ENCODE data around the gene SLC4A5.

SLC4A5 gene

DNA sequence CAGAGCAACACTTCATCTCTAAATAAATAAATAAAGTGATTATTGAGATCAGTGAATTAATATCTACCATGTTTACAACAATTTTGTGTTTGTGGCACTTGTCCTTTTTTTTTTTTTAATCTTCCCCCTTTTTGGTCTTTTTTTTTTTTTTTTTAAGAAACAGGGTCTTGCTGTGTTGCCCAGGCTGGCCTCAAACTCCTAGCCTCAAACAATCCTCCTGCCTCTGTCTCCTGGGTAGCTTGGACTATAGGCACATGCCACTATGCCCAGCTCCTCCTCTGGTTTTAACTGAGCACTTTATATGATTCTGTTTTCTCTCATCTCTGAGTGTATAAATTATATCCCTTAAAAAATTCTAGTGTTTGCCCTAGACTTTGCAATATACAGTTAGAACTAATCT lies 30.3 kb downstream of the SLC4A5 start:
- DNase-seq = no peak

DNA sequence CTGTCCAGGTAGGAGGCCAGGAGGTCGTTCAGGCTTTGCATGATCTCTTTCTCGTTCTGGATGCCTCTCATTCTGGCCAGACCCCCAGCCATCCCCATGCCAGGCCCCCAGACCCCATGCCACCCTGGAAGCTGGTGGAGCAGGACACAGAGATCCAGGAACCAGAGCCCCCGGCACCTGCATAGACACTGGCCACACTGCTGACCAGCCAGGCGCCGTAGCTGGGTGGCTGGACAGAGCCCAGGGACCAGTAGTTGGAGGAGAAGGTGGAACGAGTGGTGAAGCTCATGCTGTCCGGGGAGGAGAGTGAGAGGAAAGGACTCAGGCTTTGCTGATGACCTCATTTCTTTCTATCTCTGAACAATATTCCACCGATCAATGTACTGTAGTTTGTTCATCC lies 35.5 kb downstream of the SLC4A5 start:
- no peak for DNase-seq

DNA sequence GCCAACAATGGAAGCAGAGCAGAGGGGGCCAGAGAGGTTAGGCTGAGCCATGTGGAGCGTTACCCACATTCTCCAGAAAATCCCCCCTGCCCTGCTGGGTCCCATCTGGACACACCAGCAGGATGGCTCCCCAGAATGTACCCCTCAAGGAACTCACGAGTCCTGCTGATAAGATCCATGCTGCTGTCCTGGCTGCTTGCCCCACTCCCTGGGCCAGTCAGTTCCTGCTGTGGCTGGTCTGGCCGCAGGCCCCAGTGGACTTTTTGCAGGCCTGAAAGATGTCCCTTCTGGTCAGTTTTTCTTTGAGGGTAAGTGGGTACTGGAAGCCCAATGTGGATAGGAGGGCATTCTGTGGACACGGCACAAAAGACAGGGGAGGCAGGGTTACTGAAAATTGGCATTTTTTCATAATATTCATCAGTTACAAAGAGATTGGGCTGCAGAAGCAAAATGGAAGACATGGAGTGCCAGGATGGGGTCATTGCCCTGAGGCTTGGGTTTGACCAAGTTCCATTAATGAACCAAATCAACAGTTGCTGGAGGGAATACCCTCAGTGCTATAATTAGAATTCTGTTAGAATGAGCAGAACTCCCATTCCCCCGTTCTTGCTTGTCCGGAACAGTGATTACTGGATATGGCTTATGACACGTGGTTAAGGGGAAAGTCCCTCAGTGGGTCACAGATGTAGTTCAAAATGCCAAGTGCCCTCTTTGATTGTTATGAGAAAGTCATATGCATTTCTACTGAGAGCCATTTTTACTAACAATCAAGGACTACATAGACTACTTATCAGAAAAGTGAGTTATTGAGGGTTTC lies 38.7 kb downstream of the SLC4A5 start:
- DNase-seq = no peak

GRCh38 chr2:74302865-74303264 lies 40.4 kb downstream of the SLC4A5 start:
- no peak for DNase-seq

DNA sequence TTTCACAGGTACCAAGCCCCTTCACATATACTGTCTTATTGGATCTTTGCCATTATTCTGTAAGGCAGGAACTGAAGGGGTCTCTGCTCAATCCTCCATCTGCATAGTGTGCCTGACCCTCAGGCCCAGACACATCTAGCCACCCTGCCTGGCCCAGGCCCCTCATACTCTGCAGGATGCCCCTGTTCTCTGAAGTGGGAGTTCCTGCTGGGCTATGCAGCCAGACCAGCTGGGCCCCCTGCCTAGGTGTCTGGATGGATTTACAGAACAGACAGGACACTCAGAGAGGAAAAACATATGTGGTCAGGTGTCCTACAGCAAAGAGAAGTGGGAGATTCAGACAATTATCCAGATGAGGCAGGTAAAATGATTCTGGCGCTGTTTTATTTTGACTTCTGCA lies 42.0 kb downstream of the SLC4A5 start:
- no peak for DNase-seq

DNA sequence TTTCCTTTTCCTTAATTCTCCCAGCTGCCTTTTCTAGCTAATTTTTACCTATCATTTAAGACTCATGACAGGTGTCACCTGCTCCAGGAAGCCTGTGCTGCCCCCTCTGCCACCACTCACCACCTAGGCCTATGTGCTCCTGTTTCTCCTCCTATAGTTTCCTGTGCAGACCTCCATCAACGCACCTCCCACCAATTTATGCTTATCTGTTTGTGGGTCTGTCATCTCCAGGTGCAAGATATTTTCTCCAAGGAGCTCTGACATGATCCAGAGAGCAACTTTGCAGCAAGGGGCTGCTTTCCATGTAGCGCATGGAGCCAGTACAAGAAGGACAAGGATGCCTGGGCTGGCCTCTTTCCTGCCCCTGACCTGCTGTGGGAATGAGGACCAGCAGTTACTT lies 42.7 kb downstream of the SLC4A5 start:
- DNase-seq = no peak

- no peak for DNase-seq
Measured at GRCh38 chr2:74297950-74298349, 45.3 kb downstream of the SLC4A5 start.

DNA sequence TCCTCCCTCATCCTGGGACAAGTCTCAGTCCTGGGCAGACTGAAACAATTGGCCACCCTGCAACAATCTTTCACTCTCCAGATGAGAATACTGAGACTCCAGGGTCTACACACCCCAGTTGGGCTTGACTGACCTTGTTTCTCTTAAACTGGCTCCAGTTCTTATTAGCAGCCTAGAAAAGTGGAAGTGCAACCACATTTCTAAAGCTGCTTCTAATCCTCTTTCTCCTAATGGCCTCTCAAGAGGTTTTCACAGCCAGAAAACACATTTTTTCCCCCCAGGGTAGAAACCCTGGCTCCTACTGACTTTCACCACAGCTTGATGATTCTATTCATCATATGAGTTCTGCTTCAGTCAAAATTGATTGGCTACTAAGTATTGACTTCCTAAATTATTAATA lies 45.8 kb downstream of the SLC4A5 start:
- DNase-seq = no peak

DNA sequence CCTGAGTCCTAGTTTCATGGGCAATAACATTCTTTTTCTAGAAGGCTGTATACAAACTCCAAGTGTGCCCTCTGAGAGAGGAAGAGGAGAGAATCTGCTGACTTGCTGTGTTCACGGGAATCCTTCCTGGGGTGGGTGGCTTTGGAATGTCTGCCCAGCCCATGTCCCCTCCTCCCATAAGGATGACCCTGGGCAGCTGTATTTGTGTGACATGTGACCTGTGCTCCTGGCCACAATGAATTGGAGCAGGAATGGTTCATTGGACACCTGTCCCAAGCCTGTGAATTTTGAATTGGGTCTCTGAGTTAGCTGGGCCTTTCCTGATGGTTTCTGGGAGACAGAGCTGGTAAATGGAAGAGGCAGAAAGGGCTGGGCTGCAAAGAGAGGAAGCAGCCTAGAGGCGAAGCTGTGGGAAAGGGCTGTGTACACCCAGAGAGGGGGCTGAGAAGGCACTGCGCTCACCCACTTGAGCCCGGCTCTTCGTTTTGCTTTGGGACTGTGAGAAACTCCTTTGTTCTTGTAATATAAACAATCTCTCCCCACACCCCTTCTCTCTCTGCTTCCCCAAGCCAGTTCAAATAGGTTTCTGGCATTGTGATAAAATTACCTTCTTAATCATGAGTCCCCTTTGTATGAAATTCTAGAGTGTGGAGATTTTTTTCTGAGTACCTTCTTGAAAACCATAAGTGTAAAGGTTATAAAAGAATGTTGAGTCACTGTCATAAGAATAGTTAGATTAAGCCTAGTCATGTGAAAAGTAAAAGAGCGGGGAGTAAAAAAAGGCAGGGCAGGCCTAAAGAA lies 49.8 kb downstream of the SLC4A5 start:
- DNase-seq = no peak

GRCh38 chr2:74292751-74293150 lies 50.5 kb downstream of the SLC4A5 start:
- no peak for DNase-seq

- DNase-seq = no peak
Measured at GRCh38 chr2:74291886-74292621, 51.2 kb downstream of the SLC4A5 start.

- DNase-seq = no peak
Measured at GRCh38 chr2:74291218-74291544, 52.0 kb downstream of the SLC4A5 start.

GRCh38 chr2:74290466-74291217 lies 52.6 kb downstream of the SLC4A5 start:
- peak; percentile 71 for DNase-seq

- no peak for DNase-seq
Measured at GRCh38 chr2:74290066-74290465, 53.1 kb downstream of the SLC4A5 start.

DNA sequence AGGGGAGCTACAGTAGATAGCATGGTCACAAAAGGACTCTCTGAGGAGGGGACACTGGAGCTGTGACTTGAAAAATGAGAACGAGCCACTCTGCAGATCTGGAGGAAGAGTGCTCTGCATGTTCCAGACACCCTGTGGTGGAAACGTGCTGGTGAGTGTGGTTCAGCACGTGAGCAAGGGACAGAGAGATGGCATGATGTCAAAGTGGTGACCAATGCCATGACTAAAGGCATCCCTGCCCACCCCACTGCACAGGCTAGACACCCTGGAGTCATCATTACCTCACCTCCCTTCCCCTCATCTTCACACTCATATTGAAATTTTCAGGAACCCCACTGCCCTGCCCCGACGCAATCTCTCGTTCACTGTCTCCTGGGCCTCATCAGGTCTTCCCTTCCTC lies 56.5 kb downstream of the SLC4A5 start:
- DNase-seq = no peak

DNA sequence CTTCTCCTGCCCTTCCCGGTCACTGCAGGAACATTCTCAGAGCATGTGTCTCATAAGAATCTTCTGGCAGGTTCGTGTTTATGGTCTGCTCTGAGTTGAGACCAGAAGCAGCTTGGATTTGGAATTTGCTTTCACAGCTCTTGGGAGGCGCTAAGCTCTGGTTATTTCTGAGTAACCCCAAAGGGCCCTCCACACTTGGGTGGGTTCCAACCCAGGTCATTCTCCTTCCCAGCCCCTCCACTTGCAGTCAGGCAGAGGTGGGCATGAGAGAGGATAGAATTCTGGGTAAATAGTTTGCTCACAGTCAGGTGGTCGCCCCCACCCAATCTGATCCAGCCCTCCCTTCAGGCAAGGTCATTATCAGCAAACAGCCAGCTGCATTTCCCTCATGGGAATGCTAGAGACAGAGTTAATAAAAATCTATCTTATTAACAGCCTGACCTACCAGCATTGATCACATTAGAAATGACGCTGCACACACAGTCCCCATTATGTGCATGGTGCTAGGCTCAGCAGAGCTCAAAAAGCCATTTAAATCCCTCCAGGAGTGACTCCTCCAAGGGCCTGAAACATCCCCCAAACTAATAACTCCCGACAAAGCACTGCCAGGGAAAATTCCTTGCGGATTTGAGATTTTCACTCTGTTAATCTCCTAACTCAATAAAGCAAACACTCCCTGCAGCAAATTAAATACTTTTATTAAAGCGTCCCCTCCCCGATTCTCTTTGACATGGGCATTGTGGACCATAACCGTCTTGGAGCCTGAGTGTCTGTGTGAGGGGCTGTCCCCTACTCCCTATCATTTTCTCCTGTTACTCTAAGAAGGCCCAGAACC lies 61.9 kb downstream of the SLC4A5 start:
- DNase-seq = no peak

- no peak for DNase-seq
Measured at GRCh38 chr2:74278694-74279093, 64.5 kb downstream of the SLC4A5 start.

- no peak for DNase-seq
Measured at GRCh38 chr2:74278176-74278575, 65.0 kb downstream of the SLC4A5 start.

- DNase-seq = no peak
Measured at GRCh38 chr2:74275228-74275627, 68.0 kb downstream of the SLC4A5 start.

DNA sequence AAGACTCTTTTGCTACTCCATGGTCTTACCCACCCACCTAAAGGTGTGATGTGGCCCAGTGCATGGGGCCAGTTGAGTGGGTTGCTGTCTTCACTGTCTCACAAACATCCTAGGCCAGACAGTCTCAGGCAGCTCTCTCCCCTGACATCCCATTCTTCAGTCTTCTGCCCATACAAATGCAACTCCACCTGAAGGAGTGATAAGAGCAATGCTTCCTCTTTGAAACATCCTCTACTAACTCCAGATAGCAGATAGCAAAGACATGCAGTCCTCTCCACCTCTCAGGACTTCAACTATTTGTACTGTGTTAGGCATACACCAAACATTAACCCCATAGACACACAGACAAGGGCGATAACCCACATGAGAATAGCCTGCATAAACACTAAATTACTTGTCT lies 73.5 kb downstream of the SLC4A5 start:
- no peak for DNase-seq

GRCh38 chr2:74267068-74267467 lies 76.1 kb downstream of the SLC4A5 start:
- peak; percentile 80 for DNase-seq

- DNase-seq = no peak
Measured at GRCh38 chr2:74264281-74264680, 78.9 kb downstream of the SLC4A5 start.

Data from activated effector memory CD4-positive, alpha-beta T cell treated with anti-CD3 and anti-CD28 coated beads, Interleukin-2, amount 50 U/mL, for 16 hours (primary cell).